MCF 10A (cell line): ENCODE data around the gene INCA1. TPM values are rescaled to one million over a fixed set of nuclear protein-coding genes. Genes with fewer than 3 reads are reported as not detected.

Experiments
- BruUV-seq: library from RNA; stranded (reverse); fragments of 400-500 nt; replicated peaks from 2 replicates; lab custom pipeline; 2021; lab: Mats Ljungman, UMichigan
- CTCF ChIA-PET: fragments of 300-600 bp; sonication (Branson Sonifier 250); formaldehyde crosslinking; extraction: SDS; loops from one replicate; lab custom pipeline; 2021; ENCODE audit warnings: antibody characterized with exemption, inconsistent platforms; lab: Yijun Ruan, JAX
- POLR2A ChIA-PET: fragments of 300-600, 350-650 bp; sonication (Branson Sonifier 250); formaldehyde crosslinking; extraction: SDS; loops from one replicate; lab custom pipeline; 2020; ENCODE audit warnings: antibody characterized with exemption, inconsistent platforms; lab: Yijun Ruan, JAX
- DNase-seq: peaks from one replicate; pipeline ENCODE4 v3.0.0-alpha.2; 2018; ENCODE audit not compliant: unreplicated experiment
- H3K27ac Mint-ChIP-seq: one replicate; pipeline ENCODE4 v1.8.0; 2022; ENCODE audit warnings: mild to moderate bottlenecking, low read depth, mixed read lengths; ENCODE audit not compliant: unreplicated experiment
- H3K27me3 Mint-ChIP-seq: one replicate; pipeline ENCODE4 v1.8.0; 2022; ENCODE audit warnings: mixed read lengths; ENCODE audit not compliant: insufficient read depth, unreplicated experiment
- H3K36me3 Mint-ChIP-seq: one replicate; pipeline ENCODE4 v1.8.0; 2022; ENCODE audit warnings: mild to moderate bottlenecking, moderate library complexity, mixed read lengths; ENCODE audit not compliant: insufficient read depth, unreplicated experiment
- H3K4me1 Mint-ChIP-seq: one replicate; pipeline ENCODE4 v1.8.0; 2022; ENCODE audit warnings: mixed read lengths; ENCODE audit not compliant: insufficient read depth, unreplicated experiment
- H3K4me3 Mint-ChIP-seq: one replicate; pipeline ENCODE4 v1.8.0; 2022; ENCODE audit warnings: mild to moderate bottlenecking, moderate library complexity, mixed read lengths; ENCODE audit not compliant: unreplicated experiment
- H3K9me3 Mint-ChIP-seq: one replicate; pipeline ENCODE4 v1.8.0; 2022; ENCODE audit warnings: mixed read lengths; ENCODE audit not compliant: unreplicated experiment
- CTCF ChIP-seq: fragments of 200-600 bp; IDR thresholded peaks from one replicate; pipeline ENCODE4 v1.8.0; 2022; ENCODE audit warnings: antibody characterized with exemption, mild to moderate bottlenecking; ENCODE audit not compliant: unreplicated experiment
- intact Hi-C: fragments of 100-400 bp; cut with micrococcal nuclease; formaldehyde crosslinking; loops from 2 replicates; pipeline ENCODE4 v1.14.1; 2022
- total RNA-seq: library from RNA; stranded (reverse); gene quantifications from 2 replicates; pipeline ENCODE4 v1.2.3, GENCODE V29; 2022

Gene INCA1
- total RNA-seq, 1 experiment from 2014 or later = 0.44 TPM

GRCh38 chr17:5043524-5043923, 46.2 kb upstream of the INCA1 start:
- ChIA-PET POLR2A (no interaction called here), CTCF (no interaction called here)
- Mint-ChIP-seq H3K9me3 (no peaks in the 10 kb centered on the region), H3K36me3 (no peaks in the 10 kb centered on the region), H3K27ac (no peak overlapping the region), H3K27me3 (no peaks in the 10 kb centered on the region), H3K4me1 (no peaks in the 10 kb centered on the region), H3K4me3 (no peak overlapping the region)
- BruUV-seq = no TSS peak
- TF ChIP-seq CTCF = no peak
- intact Hi-C loops = no loop called here
- DNase-seq = no peak

- Mint-ChIP-seq H3K9me3 (no peaks in the 10 kb centered on the region), H3K4me1 (no peaks in the 10 kb centered on the region), H3K27me3 (no peaks in the 10 kb centered on the region), H3K4me3 (no peak overlapping the region), H3K27ac (no peak overlapping the region), H3K36me3 (no peaks in the 10 kb centered on the region)
- CTCF ChIA-PET = interaction anchor here (0.5 kb wide), 1 partner anchor 802 kb away, joined by 3 read pairs; no protein-coding TSS in a partner anchor
- no TSS peak for BruUV-seq
- DNase-seq = peak; percentile 41
- POLR2A ChIA-PET = no interaction called here
- TF ChIP-seq CTCF = no peak
- intact Hi-C loops = no loop called here
Observed at GRCh38 chr17:5042157-5043022, 45.1 kb upstream of the INCA1 start.

GRCh38 chr17:5035315-5035714, 38.0 kb upstream of the INCA1 start, which contains the start of gene SLC52A1:
SLC52A1 (minus strand) TSS chr17:5035426; CDS start chr17:5034606, 820 bp downstream.
- intact Hi-C loops = loop anchor here (5.0 kb wide), 1 partner anchor 202 kb away; no protein-coding TSS in a partner anchor
- ChIA-PET CTCF (interaction anchor here (0.5 to 3.0 kb wide), 4 partner anchors 14 to 141 kb away, joined by 3 to 14 read pairs (median 5); no protein-coding TSS in a partner anchor), POLR2A (interaction anchor here (0.6 to 1.5 kb wide), 4 partner anchors 9 to 384 kb away, joined by 3 to 5 read pairs (median 4); partner anchors contain the start of gene NUP88)
- peaks cover 6% of the 10 kb centered on the region for H3K36me3 Mint-ChIP-seq
- H3K27ac Mint-ChIP-seq = no peak within 1 kb of the TSS
- no peak for TF ChIP-seq CTCF
- H3K27me3 Mint-ChIP-seq = no peaks in the 10 kb centered on the region
- BruUV-seq = no TSS peak
- DNase-seq = no peak
- H3K9me3 Mint-ChIP-seq = no peaks in the 10 kb centered on the region
- H3K4me3 Mint-ChIP-seq = no peak within 1 kb of the TSS
- peaks cover 5% of the 10 kb centered on the region for H3K4me1 Mint-ChIP-seq

- CTCF ChIA-PET = interaction anchor here (0.5 to 3.0 kb wide), 5 partner anchors 13 to 140 kb away, joined by 4 to 14 read pairs (median 4); no protein-coding TSS in a partner anchor
- BruUV-seq = no TSS peak
Observed at GRCh38 chr17:5034651-5035050, 37.3 kb upstream of the INCA1 start.

More at GRCh38 chr17:5034651-5035050, 37.3 kb upstream of the INCA1 start:
- intact Hi-C loops = loop anchor here (5.0 kb wide), 1 partner anchor 203 kb away; no protein-coding TSS in a partner anchor
- H3K36me3 Mint-ChIP-seq = peaks cover 6% of the 10 kb centered on the region
- H3K9me3 Mint-ChIP-seq = no peaks in the 10 kb centered on the region
- no peak for DNase-seq
- no peak for TF ChIP-seq CTCF
- H3K4me3 Mint-ChIP-seq = no peak overlapping the region
- H3K4me1 Mint-ChIP-seq = peaks cover 5% of the 10 kb centered on the region
- no peaks in the 10 kb centered on the region for H3K27me3 Mint-ChIP-seq
- POLR2A ChIA-PET = interaction anchor here (0.6 to 1.5 kb wide), 3 partner anchors 9 to 385 kb away, joined by 3 to 5 read pairs (median 4); partner anchors contain the start of gene NUP88
- H3K27ac Mint-ChIP-seq = no peak overlapping the region
